NCI-H69 (cell line): ENCODE measurements around the gene LRP8.

Source experiments
- DNase-seq: peaks from one replicate; lab custom pipeline; 2025; lab: John Stamatoyannopoulos, UW

Gene LRP8

GRCh38 chr1:53339736-53340635, 12.1 kb upstream of the LRP8 start:
- DNase-seq = no peak

GRCh38 chr1:53338423-53338822, 10.6 kb upstream of the LRP8 start:
- DNase-seq = no peak

GRCh38 chr1:53337499-53337898, 9.6 kb upstream of the LRP8 start:
- DNase-seq = no peak

- no peak for DNase-seq
Observed at GRCh38 chr1:53336146-53336545, 8.3 kb upstream of the LRP8 start.

GRCh38 chr1:53335661-53336060, 7.8 kb upstream of the LRP8 start:
- DNase-seq = no peak

- no peak for DNase-seq
Observed at GRCh38 chr1:53334781-53335180, 6.9 kb upstream of the LRP8 start.

- no peak for DNase-seq
Observed at GRCh38 chr1:53334312-53334711, 6.4 kb upstream of the LRP8 start.

- no peak for DNase-seq
Observed at GRCh38 chr1:53332833-53333232, 5.0 kb upstream of the LRP8 start.

GRCh38 chr1:53332186-53332564, 4.3 kb upstream of the LRP8 start:
- no peak for DNase-seq

GRCh38 chr1:53331446-53332185, 3.7 kb upstream of the LRP8 start:
- no peak for DNase-seq

GRCh38 chr1:53330819-53331218, 2.9 kb upstream of the LRP8 start:
- no peak for DNase-seq

GRCh38 chr1:53328541-53329499, 950 bp upstream of the LRP8 start:
- no peak for DNase-seq

- DNase-seq = peak; percentile 72
Observed at GRCh38 chr1:53327182-53327913, 522 bp downstream of the LRP8 start.

- peak; percentile 84 for DNase-seq
Observed at GRCh38 chr1:53326598-53327181, 1.2 kb downstream of the LRP8 start.

- peak; percentile 94 for DNase-seq
Observed at GRCh38 chr1:53326088-53326597, 1.7 kb downstream of the LRP8 start.

GRCh38 chr1:53325326-53326087, 2.4 kb downstream of the LRP8 start:
- DNase-seq = no peak

- DNase-seq = no peak
Observed at GRCh38 chr1:53324728-53325297, 3.1 kb downstream of the LRP8 start.

- DNase-seq = no peak
Observed at GRCh38 chr1:53324321-53324720, 3.5 kb downstream of the LRP8 start.

- DNase-seq = no peak
Observed at GRCh38 chr1:53323316-53323715, 4.6 kb downstream of the LRP8 start.
